IPS-NIHi11 (cell line): ENCODE data around the gene FAF1.

Experiments
- DNase-seq: peaks from one replicate; pipeline ENCODE4 v3.0.0; 2012; ENCODE audit warnings: mixed read lengths, low spot score

The FAF1 gene

GRCh38 chr1:50416150-50416527 is 543.9 kb downstream of the FAF1 start:
- peak; percentile 67 for DNase-seq

GRCh38 chr1:50415235-50416149 is 544.6 kb downstream of the FAF1 start:
- peak; percentile 37 for DNase-seq

DNA sequence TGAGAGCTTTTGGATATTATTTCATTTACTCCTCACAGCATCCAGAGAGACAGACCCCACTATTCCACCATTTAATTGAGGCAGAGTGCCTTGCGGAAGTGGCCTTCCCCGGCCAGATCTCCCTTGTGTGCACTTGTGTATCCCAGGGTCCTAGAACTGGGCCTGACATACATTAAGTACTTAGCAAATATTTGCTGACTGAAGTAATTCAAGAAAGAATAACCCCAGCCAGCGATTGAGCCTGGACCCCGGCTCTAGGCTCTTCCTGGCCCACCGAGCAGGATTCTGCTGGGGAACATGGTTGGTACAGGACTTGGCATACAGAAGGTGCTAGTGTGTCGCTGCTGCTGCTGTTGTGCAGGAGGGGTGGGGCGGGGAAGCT is 545.2 kb downstream of the FAF1 start:
- DNase-seq = no peak

DNA sequence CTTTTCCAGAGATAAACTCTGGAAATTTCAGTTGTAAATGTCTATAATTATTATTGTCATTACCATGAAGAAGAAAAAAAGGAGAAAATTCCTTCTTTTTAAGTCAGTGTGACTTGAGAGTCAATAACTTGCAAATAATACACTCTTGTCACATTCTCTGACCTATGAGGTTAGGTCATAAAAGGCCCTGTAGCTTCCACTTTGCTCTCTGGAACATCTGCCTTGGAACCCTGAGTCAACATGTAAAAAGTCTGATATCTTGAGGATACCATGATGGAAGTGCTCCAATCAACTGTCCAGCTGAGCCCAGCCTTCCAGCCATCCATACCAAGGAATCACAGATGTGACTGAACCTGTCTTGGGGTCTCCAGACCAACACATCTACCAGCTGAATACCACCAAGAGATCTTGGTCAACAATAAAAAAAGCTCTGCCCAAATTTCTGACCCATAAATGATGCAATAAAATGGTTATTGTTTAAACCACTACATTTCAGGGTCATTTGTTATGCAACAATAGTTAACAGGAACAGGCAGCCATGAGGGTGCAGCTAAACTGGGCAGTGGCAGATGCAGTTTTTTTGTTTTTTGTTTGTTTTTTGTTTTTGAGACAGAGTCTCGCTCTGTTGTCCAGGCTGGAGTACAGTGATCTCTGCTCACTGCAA is 547.1 kb downstream of the FAF1 start:
- no peak for DNase-seq

GRCh38 chr1:50405814-50406213 is 554.3 kb downstream of the FAF1 start:
- DNase-seq = no peak

- peak; percentile 21 for DNase-seq
Measured at GRCh38 chr1:50393522-50394120, 566.4 kb downstream of the FAF1 start.
